Amniotic stem cell (primary cell): ENCODE data around the gene NEU1.
"Not testable (repeated sequence)": the region's sequence is repeated elsewhere in the genome, so short reads cannot be mapped to it uniquely, and the experiment has no call there.

ENCODE experiments used
- DNase-seq: peaks from one replicate; lab custom pipeline; 2025; lab: John Stamatoyannopoulos, UW

Gene NEU1

DNA sequence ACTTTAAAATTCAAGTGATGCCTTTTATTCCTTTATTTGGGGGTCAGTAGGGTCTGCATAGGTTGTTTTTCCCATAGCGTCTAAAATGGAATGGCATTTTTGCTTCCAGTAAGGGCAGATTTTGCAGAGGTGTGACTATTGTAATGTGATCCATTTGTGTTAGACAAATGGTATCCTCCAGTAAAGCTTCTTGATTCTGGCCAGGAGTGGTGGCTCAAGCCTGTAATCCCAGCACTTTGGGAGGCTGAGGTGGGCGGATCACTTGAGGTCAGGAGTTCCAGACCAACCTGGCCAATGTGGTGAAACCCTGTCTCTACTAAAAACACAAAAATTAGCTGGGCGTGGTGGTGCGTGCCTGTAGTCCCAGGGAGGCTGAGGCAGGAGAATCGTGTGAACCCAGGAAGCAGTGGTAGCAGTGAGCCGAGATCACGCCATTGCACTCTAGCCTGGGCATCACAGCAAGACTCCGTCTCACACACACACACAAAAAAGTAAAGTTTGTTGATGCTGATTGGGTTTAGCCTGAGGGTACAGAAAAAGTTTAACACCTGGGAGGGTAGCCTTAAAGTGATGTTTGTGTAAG is 44.6 kb downstream of the NEU1 start:
- not testable (repeated sequence) for DNase-seq

GRCh38 chr6:31817133-31817928 is 45.3 kb downstream of the NEU1 start:
- not testable (repeated sequence) for DNase-seq

GRCh38 chr6:31815025-31815838 is 47.4 kb downstream of the NEU1 start, which contains the start of the genes HSPA1A and HSPA1L:
Gene HSPA1A, plus strand, starts transcription at chr6:31815543. Its CDS starts 214 bp downstream, at chr6:31815757.
Gene HSPA1L, minus strand, starts transcription at chr6:31815283. Its CDS starts 3,311 bp downstream, at chr6:31811972.
- DNase-seq: peak; percentile 88

GRCh38 chr6:31814677-31815024 is 48.0 kb downstream of the NEU1 start:
- peak; percentile 95 for DNase-seq

DNA sequence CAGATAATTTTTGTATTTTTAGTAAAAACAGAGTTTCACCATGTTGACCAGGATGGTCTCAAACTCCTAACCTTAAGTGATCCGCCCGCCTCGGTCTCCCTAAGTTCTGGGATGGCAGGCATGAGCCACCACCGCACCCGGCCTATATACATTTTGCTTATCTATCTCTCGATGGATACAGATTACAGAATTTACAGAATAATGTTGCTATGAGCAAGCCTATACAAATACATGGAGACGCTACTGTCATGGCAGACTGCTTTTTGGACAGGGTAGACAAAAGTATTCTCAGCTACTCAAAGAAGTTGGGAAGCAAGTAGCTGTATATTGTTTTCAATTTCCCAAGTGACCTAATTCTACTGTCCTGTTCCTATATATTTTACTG is 49.2 kb downstream of the NEU1 start:
- DNase-seq: no peak

DNA sequence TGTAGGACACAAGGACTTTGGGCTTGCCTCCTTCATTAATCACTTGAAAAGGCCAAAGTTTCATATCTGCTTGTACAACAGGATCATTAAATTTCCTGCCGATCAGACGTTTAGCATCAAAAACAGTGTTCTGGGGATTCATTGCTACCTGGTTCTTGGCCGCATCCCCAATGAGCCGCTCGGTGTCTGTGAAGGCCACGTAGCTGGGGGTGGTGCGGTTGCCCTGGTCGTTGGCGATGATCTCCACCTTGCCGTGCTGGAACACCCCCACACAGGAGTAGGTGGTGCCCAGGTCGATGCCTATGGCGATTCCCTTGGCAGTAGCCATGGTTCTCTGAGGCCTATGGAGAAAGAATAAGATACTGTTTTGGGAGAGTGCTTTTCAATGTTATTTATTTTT is 51.0 kb downstream of the NEU1 start:
- DNase-seq: no peak

DNA sequence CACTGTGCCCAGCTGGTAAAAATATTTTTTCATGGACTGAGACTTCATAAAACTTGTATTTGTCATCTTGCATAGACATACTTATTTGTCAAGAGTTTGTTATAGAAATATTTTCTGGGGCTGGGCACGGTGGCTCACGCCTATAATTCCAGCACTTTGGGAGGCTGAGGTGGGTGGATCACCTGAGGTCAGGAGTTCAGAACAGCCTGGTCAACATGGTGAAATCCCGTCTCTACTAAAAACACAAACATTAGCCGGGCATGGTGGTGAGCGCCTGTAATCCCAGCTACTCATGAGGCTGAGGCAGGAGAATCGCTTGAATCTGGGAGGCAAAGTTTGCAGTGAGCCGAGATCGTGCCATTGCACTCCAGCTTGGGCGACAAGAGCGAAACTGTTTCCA is 54.0 kb downstream of the NEU1 start:
- not testable (repeated sequence) for DNase-seq
